ENCODE data around the gene PCYT2. TPM values are rescaled to one million over a fixed set of nuclear protein-coding genes. Genes with fewer than 3 reads are reported as not detected.
A peak's percentile ranks its signal among the peaks of the same experiment; 100 is the strongest.
"Not testable (repeated sequence)": the region's sequence is repeated elsewhere in the genome, so short reads cannot be mapped to it uniquely, and the experiment has no call there.

PCYT2 gene
- total RNA-seq, 1 donor from 2014 or later, result 33.2 TPM

- no peak for DNase-seq (ENCODE audit: extremely low spot score, unreplicated experiment)
- Mint-ChIP-seq H3K27me3 (ENCODE audit: unreplicated experiment) (peaks cover 18% of the 10 kb centered on the region), H3K9me3 (ENCODE audit: unreplicated experiment) (no peaks in the 10 kb centered on the region), H3K4me1 (ENCODE audit: unreplicated experiment) (peaks cover 2% of the 10 kb centered on the region), H3K27ac (ENCODE audit: unreplicated experiment) (no peak overlapping the region), H3K4me3 (ENCODE audit: unreplicated experiment) (no peak overlapping the region), H3K36me3 (ENCODE audit: unreplicated experiment) (no peaks in the 10 kb centered on the region)
- TF ChIP-seq, protein P1, sequence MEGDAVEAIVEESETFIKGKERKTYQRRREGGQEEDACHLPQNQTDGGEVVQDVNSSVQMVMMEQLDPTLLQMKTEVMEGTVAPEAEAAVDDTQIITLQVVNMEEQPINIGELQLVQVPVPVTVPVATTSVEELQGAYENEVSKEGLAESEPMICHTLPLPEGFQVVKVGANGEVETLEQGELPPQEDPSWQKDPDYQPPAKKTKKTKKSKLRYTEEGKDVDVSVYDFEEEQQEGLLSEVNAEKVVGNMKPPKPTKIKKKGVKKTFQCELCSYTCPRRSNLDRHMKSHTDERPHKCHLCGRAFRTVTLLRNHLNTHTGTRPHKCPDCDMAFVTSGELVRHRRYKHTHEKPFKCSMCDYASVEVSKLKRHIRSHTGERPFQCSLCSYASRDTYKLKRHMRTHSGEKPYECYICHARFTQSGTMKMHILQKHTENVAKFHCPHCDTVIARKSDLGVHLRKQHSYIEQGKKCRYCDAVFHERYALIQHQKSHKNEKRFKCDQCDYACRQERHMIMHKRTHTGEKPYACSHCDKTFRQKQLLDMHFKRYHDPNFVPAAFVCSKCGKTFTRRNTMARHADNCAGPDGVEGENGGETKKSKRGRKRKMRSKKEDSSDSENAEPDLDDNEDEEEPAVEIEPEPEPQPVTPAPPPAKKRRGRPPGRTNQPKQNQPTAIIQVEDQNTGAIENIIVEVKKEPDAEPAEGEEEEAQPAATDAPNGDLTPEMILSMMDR (IDR thresholded peaks at IDR 0.05), result no peak
Observed at GRCh38 chr17:81954131-81955057, 43.2 kb upstream of the PCYT2 start.

DNA sequence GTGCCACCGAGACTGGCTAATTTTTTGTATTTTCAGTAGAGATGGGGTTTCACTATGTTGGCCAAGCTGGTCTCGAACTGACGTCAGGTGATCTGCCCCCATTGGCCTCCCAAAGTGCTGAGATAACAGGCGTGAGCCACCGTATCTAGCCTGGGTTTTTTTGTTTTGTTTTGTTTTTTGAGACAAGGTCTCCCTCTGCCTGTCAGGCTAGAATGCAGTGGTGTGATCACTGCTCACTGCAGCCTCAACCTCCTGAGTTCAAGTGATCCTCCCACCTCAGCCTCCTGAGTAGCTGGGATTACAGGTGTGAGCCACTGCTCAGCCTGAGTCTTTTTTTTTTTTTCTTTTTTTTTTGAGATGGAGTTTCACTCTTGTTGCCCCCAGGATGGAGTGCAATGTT is 42.2 kb upstream of the PCYT2 start:
- H3K36me3 Mint-ChIP-seq (ENCODE audit: unreplicated experiment); H3K4me3 Mint-ChIP-seq (ENCODE audit: unreplicated experiment); H3K4me1 Mint-ChIP-seq (ENCODE audit: unreplicated experiment); H3K27ac Mint-ChIP-seq (ENCODE audit: unreplicated experiment); DNase-seq (ENCODE audit: extremely low spot score, unreplicated experiment); H3K9me3 Mint-ChIP-seq (ENCODE audit: unreplicated experiment): not testable (repeated sequence)
- TF ChIP-seq, protein P1 (IDR thresholded peaks at IDR 0.05), result peak; percentile 10
- H3K27me3 Mint-ChIP-seq (ENCODE audit: unreplicated experiment), result peaks cover 11% of the 10 kb centered on the region

GRCh38 chr17:81952792-81953228 is 41.6 kb upstream of the PCYT2 start:
- TF ChIP-seq, protein P1 (IDR thresholded peaks at IDR 0.05), result no peak
- Mint-ChIP-seq H3K4me3 (ENCODE audit: unreplicated experiment) (no peak overlapping the region), H3K4me1 (ENCODE audit: unreplicated experiment) (no peaks in the 10 kb centered on the region), H3K36me3 (ENCODE audit: unreplicated experiment) (no peaks in the 10 kb centered on the region), H3K27ac (ENCODE audit: unreplicated experiment) (no peak overlapping the region), H3K9me3 (ENCODE audit: unreplicated experiment) (no peaks in the 10 kb centered on the region), H3K27me3 (ENCODE audit: unreplicated experiment) (peaks cover 8% of the 10 kb centered on the region)
- DNase-seq (ENCODE audit: extremely low spot score, unreplicated experiment), result no peak

DNA sequence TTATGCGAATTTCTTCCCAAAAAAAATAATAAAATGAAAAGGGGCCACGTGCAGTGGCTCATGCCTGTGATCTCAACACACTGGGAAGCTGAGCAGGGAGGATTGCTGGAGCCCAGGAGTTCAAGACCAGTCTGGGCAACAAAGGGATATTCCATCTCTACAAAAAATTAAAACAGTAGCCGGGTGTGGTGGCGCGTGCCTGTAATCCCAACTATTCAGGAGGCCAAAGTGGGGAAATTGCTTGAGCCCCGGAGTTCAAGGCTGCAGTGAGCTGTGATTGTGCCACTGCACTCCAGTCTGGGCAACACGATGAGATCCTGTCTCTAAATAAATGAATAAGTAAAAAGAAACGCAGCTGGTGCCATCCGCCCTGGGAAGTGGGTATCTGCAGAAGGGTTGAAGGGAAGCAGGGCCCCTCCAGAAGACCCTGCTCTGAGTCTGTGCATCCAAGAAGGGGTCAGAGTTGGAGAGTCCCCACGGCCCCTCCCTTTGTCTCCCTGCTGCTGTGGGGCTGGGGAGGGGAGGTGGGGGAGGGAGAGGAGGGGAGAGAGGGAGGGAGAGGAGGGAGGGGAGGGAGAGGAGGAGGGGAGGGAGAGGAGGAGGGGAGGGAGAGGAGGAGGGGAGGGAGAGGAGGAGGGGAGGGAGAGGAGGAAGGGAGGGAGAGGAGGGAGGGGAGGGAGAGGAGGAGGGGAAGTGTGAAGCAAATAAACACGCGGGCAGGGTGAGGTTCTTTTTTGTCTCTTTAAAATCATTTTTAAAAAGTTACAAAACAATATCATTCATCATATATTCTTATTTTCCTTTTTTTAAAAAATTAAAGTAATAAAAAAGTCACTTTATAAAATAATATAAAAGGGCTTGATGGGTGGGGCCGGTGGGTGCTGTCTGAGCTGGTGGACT is 40.8 kb upstream of the PCYT2 start:
- H3K4me1 Mint-ChIP-seq (ENCODE audit: unreplicated experiment), result no peaks in the 10 kb centered on the region
- H3K4me3 Mint-ChIP-seq (ENCODE audit: unreplicated experiment), result no peak overlapping the region
- no peak overlapping the region for H3K27ac Mint-ChIP-seq (ENCODE audit: unreplicated experiment)
- TF ChIP-seq, protein P1 (IDR thresholded peaks at IDR 0.05), result no peak
- H3K27me3 Mint-ChIP-seq (ENCODE audit: unreplicated experiment), result peaks cover 5% of the 10 kb centered on the region
- no peaks in the 10 kb centered on the region for H3K9me3 Mint-ChIP-seq (ENCODE audit: unreplicated experiment)
- no peaks in the 10 kb centered on the region for H3K36me3 Mint-ChIP-seq (ENCODE audit: unreplicated experiment)
- no peak for DNase-seq (ENCODE audit: extremely low spot score, unreplicated experiment)

All from osteocyte (in vitro differentiated cells).